Bronchial epithelial cell (primary cell): Measurements from ENCODE around the gene SH3GL2. TPM values are rescaled to one million over a fixed set of nuclear protein-coding genes. Genes with fewer than 3 reads are reported as not detected.

Experiments used
- DNase-seq: peaks from one replicate; pipeline ENCODE4 v3.0.0-alpha.2; 2010; ENCODE audit warnings: low read depth
- FAIRE-seq: peaks from 2 replicates; lab custom pipeline; 2011; peaks lifted over from hg19 to GRCh38; lab: Jason Lieb, UNC
- H3K27me3 ChIP-seq: 2 replicates; pipeline ENCODE4 v1.5.1; 2011; ENCODE audit warnings: low read length; ENCODE audit not compliant: control insufficient read depth, insufficient read depth
- H3K36me3 ChIP-seq: 2 replicates; pipeline ENCODE4 v1.5.1; 2011; ENCODE audit warnings: low read length; ENCODE audit not compliant: control insufficient read depth, insufficient read depth
- H3K4me3 ChIP-seq: 2 replicates; pipeline ENCODE4 v1.5.1; 2011; ENCODE audit warnings: mild to moderate bottlenecking, low read depth, low read length, control low read depth
- total RNA-seq: library from RNA; depleted of rRNA; stranded (reverse); fragments of >200 nt; gene quantifications from 2 replicates; pipeline ENCODE4 v1.2.1, GENCODE V29; 2014
- TF ChIP-seq, protein P1 (sequence below): IDR thresholded peaks from 2 replicates; pipeline ENCODE4 v1.5.1; 2011; ENCODE audit warnings: mild to moderate bottlenecking, moderate library complexity, low read length, control low read depth, inconsistent platforms; ENCODE audit not compliant: insufficient read depth, severe bottlenecking

Gene SH3GL2
- total RNA-seq, 1 donor from 2014 or later = not detected

DNA sequence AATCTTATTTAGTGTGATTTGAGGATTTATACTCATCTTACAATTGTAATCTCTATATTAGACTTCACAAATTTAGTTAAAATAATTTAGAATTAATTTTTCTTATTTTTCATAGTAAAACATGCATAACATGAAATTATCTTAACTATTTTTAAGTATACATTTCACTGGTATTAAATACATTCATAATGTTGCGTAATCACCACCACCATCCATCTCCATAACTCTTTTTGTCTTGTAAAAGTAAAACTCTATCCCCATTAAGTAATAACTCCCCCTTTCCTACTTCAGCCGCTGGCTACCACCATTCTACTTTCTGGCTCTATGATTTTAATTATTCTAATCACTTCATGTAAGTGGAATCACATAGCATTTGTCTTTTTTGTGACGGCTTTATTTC lies 193.4 kb downstream of the SH3GL2 start:
- FAIRE-seq = no peak
- no peaks in the 10 kb centered on the region for H3K36me3 ChIP-seq
- no peaks in the 10 kb centered on the region for H3K27me3 ChIP-seq

DNA sequence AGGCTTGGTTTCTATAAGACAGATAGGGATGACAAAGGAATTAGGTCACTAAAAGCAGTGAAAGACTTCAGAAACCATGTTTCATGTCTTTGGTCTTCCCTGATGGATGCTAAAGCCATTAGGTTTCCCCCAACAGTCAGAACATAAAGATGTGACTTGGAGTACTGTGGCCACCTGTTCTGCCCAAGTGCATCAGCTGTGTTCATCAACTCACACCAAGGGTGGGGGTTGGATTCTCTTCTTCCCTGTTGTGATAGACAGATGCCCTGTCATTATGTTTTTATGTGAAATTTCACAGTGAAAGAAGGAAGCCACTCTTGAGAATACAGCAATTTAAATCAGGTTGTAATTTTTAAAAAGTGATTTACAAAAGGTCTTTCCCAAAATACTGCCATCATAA lies 196.8 kb downstream of the SH3GL2 start:
- FAIRE-seq (no peak), DNase-seq (no peak)
- H3K4me3 ChIP-seq = no peak overlapping the region
- H3K27me3 ChIP-seq = no peaks in the 10 kb centered on the region
- H3K36me3 ChIP-seq = no peaks in the 10 kb centered on the region
- TF ChIP-seq, protein P1, sequence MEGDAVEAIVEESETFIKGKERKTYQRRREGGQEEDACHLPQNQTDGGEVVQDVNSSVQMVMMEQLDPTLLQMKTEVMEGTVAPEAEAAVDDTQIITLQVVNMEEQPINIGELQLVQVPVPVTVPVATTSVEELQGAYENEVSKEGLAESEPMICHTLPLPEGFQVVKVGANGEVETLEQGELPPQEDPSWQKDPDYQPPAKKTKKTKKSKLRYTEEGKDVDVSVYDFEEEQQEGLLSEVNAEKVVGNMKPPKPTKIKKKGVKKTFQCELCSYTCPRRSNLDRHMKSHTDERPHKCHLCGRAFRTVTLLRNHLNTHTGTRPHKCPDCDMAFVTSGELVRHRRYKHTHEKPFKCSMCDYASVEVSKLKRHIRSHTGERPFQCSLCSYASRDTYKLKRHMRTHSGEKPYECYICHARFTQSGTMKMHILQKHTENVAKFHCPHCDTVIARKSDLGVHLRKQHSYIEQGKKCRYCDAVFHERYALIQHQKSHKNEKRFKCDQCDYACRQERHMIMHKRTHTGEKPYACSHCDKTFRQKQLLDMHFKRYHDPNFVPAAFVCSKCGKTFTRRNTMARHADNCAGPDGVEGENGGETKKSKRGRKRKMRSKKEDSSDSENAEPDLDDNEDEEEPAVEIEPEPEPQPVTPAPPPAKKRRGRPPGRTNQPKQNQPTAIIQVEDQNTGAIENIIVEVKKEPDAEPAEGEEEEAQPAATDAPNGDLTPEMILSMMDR = no peak

More for the DNA sequence above, 193.4 kb downstream of the SH3GL2 start:
- H3K4me3 ChIP-seq = no peak overlapping the region
- no peak for DNase-seq
- TF ChIP-seq, protein P1 = no peak

DNA sequence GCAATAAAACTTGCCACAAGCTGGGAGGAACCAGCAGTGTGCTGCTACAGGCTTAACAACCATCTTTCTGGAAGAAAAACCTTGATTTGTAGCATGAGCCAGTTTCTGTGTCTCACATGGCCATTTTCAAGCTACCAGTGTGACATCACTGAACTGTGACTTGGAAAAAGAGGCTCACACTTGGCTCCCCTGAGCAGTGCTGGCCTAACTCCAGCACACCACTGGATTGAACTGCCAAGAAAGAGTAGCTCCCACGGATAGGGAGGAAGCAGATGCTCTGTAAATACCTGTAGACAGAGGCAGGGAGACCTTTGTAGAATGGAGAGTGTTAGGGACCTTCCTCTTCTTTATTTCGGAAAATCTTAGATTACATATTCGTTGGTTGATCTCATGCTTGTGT lies 197.9 kb downstream of the SH3GL2 start:
- DNase-seq = no peak

DNA sequence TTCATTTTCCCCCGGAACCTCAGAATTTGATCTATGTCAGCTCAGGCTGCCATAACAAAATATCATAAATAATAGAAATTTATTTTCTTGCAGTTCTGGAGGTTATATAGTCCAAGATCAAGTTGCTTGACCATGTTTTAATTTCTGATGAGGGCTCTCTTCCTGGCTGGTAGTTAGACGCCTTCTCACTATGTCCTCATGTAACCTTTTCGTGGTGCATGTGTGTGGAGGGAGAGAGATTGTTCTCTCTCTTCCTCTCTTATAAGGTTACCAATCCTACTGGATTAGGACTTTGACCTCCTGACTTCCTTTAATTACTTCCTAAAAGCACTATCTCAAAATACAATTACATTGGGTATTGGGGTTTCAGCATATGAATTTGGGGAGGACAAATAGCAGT lies 198.6 kb downstream of the SH3GL2 start:
- no peaks in the 10 kb centered on the region for H3K36me3 ChIP-seq
- DNase-seq (no peak), FAIRE-seq (no peak)
- no peak overlapping the region for H3K4me3 ChIP-seq
- TF ChIP-seq, protein P1 = no peak
- H3K27me3 ChIP-seq = no peaks in the 10 kb centered on the region

More for the DNA sequence above, 197.9 kb downstream of the SH3GL2 start:
- TF ChIP-seq, protein P1 = no peak
- H3K4me3 ChIP-seq = no peak overlapping the region
- FAIRE-seq = no peak
- H3K36me3 ChIP-seq = no peaks in the 10 kb centered on the region
- H3K27me3 ChIP-seq = no peaks in the 10 kb centered on the region

DNA sequence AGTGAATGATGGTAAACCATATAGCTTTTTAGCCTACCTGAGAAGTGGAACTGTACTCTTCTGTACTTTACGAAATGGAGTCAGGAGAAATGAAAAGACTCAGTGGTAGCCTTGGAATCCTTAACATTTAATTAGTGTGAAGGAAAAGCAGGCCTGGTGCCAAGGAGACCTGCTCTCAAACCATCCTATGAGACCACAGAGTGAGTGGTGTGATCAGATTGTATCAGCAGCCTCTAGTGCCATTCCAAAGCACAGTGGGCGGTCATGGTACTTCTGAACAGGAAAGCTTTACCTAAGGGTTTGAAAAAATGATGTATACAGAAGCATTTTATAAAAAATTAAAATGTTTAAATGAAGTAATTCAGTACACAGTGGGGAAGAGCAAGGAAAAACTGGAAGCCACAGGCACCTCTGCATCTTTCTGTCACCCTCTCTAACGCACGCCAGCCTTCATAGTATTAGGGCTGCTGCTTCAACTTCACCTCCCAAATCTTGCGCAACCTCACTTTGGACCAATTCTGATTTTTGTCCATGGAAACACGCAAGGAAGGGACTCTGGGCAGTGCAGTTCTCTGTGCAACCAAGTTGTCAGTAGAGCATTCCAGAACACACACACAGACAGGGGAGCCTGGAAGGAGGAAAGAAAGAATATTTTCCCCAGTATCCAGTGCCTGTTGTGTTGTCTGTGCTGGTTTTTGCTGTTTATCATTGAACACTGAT lies 203.7 kb downstream of the SH3GL2 start:
- Histone ChIP-seq H3K27me3 (no peaks in the 10 kb centered on the region), H3K4me3 (no peak overlapping the region), H3K36me3 (no peaks in the 10 kb centered on the region)
- TF ChIP-seq, protein P1 = no peak
- DNase-seq = no peak
- FAIRE-seq = no peak

DNA sequence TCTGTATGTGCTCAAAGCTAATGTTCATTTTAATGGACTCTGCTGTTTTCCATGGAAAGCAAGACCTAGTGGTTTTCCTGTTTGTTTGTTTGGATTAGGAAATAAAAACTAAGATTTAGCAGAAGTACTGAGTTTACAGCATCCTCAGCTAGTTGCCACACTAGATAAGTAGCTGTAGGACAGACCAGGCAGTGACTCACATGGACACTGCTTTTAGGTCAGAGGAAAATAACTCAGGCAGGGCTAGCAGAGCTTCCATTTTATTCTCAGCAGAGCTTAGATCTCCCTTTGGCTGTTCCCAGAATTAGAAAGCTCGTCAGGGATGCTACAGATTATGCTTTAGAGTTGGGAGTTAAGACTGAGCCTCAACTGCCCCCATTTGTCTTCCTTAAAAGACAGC lies 204.4 kb downstream of the SH3GL2 start:
- TF ChIP-seq, protein P1 = no peak
- FAIRE-seq (no peak), DNase-seq (no peak)
- Histone ChIP-seq H3K4me3 (no peak overlapping the region), H3K27me3 (no peaks in the 10 kb centered on the region), H3K36me3 (no peaks in the 10 kb centered on the region)
